WI38 (cell line): ENCODE measurements around the gene KRTAP2-2.

Experiments
- H3K4me3 ChIP-seq: 2 replicates; pipeline ENCODE4 v1.5.1; 2011; ENCODE audit warnings: low read depth, mild to moderate bottlenecking, control low read depth, low read length
- TF ChIP-seq, protein P1 (sequence below): IDR thresholded peaks from 2 replicates; pipeline ENCODE4 v1.5.1; 2012; ENCODE audit warnings: low read depth, mild to moderate bottlenecking, control low read depth, low read length

KRTAP2-2 gene

GRCh38 chr17:41015454-41015853, 39.6 kb downstream of the KRTAP2-2 start:
- TF ChIP-seq, protein P1, sequence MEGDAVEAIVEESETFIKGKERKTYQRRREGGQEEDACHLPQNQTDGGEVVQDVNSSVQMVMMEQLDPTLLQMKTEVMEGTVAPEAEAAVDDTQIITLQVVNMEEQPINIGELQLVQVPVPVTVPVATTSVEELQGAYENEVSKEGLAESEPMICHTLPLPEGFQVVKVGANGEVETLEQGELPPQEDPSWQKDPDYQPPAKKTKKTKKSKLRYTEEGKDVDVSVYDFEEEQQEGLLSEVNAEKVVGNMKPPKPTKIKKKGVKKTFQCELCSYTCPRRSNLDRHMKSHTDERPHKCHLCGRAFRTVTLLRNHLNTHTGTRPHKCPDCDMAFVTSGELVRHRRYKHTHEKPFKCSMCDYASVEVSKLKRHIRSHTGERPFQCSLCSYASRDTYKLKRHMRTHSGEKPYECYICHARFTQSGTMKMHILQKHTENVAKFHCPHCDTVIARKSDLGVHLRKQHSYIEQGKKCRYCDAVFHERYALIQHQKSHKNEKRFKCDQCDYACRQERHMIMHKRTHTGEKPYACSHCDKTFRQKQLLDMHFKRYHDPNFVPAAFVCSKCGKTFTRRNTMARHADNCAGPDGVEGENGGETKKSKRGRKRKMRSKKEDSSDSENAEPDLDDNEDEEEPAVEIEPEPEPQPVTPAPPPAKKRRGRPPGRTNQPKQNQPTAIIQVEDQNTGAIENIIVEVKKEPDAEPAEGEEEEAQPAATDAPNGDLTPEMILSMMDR = no peak
- no peak overlapping the region for H3K4me3 ChIP-seq

DNA sequence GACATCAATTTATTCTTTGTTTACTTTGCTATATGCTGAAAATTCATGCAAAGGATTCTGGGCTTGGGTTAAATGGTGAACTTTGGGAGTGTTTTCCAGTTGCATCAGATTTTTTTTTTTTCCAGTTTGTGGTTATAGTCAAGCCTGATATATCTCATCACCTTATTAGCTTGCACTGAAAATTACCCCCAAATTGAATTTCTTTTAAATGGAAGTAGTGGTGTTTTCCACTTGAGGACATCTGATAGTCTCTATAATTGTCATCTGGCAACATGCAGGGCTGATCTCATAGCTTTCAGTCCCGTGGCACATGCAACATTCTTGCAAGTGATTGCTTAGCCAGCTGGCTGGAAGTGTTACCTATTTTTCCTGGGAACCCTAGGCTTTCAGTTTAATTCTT, 41.4 kb downstream of the KRTAP2-2 start:
- TF ChIP-seq, protein P1 = no peak
- H3K4me3 ChIP-seq = no peak overlapping the region

DNA sequence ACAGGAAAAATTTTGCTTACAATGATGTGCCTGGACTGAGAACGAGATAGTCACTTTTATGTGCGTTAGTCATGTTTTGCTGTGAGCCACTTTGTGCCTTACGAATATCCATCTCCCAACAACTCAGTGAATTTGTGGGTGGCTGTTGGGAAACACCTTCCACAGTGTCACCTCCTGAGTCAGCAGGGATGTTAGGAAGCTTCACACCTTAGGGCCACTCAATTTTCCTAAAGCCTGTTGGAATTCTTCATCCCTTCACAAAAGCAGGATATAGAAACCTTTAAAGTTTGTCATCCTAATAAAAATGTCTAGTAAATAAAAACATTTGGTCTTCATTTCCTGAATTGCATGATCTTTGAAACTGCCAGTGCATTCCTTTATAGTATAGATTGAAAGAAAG, 41.8 kb downstream of the KRTAP2-2 start:
- TF ChIP-seq, protein P1 = no peak
- H3K4me3 ChIP-seq = no peak overlapping the region

DNA sequence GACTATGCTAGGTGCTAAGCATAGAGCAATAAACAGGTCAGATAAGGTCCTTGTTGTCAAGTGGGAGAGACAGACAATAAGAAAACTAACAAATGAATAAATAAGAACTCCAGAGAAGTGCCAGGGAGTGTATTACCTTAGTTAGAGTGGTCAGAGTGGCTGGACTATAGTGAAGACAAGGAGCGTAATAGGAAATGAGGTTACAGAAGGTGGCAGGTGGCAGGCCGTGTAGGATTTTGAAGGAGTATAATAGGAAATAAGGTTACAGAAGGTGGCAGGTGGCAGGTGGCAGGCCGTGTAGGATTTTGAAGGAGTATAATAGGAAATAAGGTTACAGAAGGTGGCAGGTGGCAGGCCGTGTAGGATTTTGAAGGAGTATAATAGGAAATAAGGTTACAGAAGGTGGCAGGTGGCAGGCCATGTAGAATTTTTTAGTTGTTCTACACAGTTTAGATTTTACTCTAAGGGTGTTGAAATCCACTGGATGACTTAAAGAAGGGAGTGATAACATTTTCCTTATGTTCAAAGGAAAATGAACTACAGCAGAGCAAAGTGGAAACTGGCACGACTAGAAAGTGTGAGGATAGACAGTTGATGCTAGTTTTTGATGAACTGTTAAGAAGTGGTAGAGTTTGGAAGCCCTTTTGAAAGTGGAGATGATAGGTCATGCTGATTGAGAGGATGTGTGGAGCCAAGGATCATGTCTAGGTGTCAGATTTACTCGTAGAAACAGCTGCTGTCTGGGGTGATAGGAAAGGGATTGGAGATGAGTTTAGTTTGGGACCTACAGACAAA, 42.5 kb downstream of the KRTAP2-2 start:
- TF ChIP-seq, protein P1 = no peak
- no peak overlapping the region for H3K4me3 ChIP-seq

GRCh38 chr17:41010441-41010840, 44.6 kb downstream of the KRTAP2-2 start:
- H3K4me3 ChIP-seq = no peak overlapping the region
- TF ChIP-seq, protein P1 = no peak

DNA sequence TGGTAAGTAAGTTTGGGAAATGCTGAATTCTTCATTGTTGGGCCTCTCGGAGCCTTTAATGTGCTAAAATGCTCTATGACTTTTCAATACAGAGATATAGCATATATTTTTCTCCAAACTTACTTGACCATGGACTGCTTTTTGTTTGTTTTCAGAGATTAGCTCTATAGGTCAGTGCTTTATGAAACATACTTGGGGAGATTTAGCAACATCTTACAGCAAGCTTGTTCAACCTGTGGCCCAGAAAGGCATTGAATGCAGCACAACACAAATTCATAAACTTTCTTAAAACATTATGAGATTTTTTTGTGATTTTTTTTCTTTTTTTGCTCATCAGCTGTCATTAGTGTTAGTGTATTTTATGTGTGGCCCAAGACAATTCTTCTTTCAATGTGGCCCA, 45.1 kb downstream of the KRTAP2-2 start:
- no peak overlapping the region for H3K4me3 ChIP-seq
- TF ChIP-seq, protein P1 = no peak

- TF ChIP-seq, protein P1 = no peak
- H3K4me3 ChIP-seq = no peak overlapping the region
These were observed 45.7 kb downstream of the KRTAP2-2 start for GRCh38 chr17:41009301-41009760.
